HL-60/S4 (cell line): ENCODE results near the gene WDR81.

Source experiments
- in situ Hi-C: fragments of 300-500 bp; cut with MboI; formaldehyde crosslinking; loops from 2 replicates; pipeline ENCODE4 v1.14.3; 2022; ENCODE audit warnings: low sequenced_read_pairs

WDR81 gene

GRCh38 chr17:1774390-1775176 is 50.1 kb downstream of the WDR81 start:
- in situ Hi-C loops, result no loop called here

GRCh38 chr17:1776328-1776727 is 51.8 kb downstream of the WDR81 start:
- in situ Hi-C loops, result no loop called here

- in situ Hi-C loops, result no loop called here
Observed at GRCh38 chr17:1776857-1777256, 52.4 kb downstream of the WDR81 start.

- in situ Hi-C loops, result no loop called here
Observed at GRCh38 chr17:1779571-1780131, 55.1 kb downstream of the WDR81 start.

GRCh38 chr17:1782171-1782567 is 57.7 kb downstream of the WDR81 start:
- in situ Hi-C loops, result no loop called here

- in situ Hi-C loops, result no loop called here
Observed at GRCh38 chr17:1783271-1783670, 58.8 kb downstream of the WDR81 start.

- in situ Hi-C loops, result no loop called here
Observed at GRCh38 chr17:1783834-1784611, 59.5 kb downstream of the WDR81 start.

- in situ Hi-C loops, result no loop called here
Observed at GRCh38 chr17:1785930-1786329, 61.4 kb downstream of the WDR81 start.

- in situ Hi-C loops, result no loop called here
Observed at GRCh38 chr17:1786708-1787107, 62.2 kb downstream of the WDR81 start.

GRCh38 chr17:1787301-1787902 is 62.9 kb downstream of the WDR81 start:
- in situ Hi-C loops, result no loop called here
